ENCODE data around the gene COL23A1. TPM values are rescaled to one million over a fixed set of nuclear protein-coding genes. Genes with fewer than 3 reads are reported as not detected.

The COL23A1 gene
- total and polyA plus RNA-seq, 8 donors, result 0.52 to 9.5 (median 7.5) TPM

GRCh38 chr5:178419196-178419595 lies 171.0 kb downstream of the COL23A1 start:
- ATAC-seq (no peak), DNase-seq (no peak)
- Histone ChIP-seq H3K9me3 (no peaks in the 10 kb centered on the region), H3K4me3 (no peak overlapping the region), H3K4me1 (no peaks in the 10 kb centered on the region), H3K27me3 (peaks cover 0 to 11% of the 10 kb centered on the region in 2 donors), H3K36me3 (no peaks in the 10 kb centered on the region), H3K27ac (no peak overlapping the region)
- TF ChIP-seq CTCF (IDR thresholded peaks at IDR 0.05), result no peak
- intact Hi-C loops (cut with DNase I), result no loop called here

- ATAC-seq, result no peak
- TF ChIP-seq CTCF (IDR thresholded peaks at IDR 0.05), result no peak
- peaks cover 0 to 11% of the 10 kb centered on the region in 2 donors for H3K27me3 ChIP-seq
- no peaks in the 10 kb centered on the region for H3K36me3 ChIP-seq
- no peak overlapping the region for H3K4me3 ChIP-seq
- no peak for DNase-seq
- H3K4me1 ChIP-seq, result no peaks in the 10 kb centered on the region
- intact Hi-C loops (cut with DNase I), result no loop called here
- H3K27ac ChIP-seq, result no peak overlapping the region
- no peaks in the 10 kb centered on the region for H3K9me3 ChIP-seq
These were observed 171.7 kb downstream of the COL23A1 start for GRCh38 chr5:178418471-178419010.

- Histone ChIP-seq H3K27me3 (peaks cover 0 to 11% of the 10 kb centered on the region in 2 donors), H3K9me3 (no peaks in the 10 kb centered on the region), H3K36me3 (no peaks in the 10 kb centered on the region), H3K27ac (no peak overlapping the region), H3K4me3 (no peak overlapping the region), H3K4me1 (no peaks in the 10 kb centered on the region)
- TF ChIP-seq CTCF (IDR thresholded peaks at IDR 0.05), result no peak
- no peak for DNase-seq
- intact Hi-C loops (cut with DNase I), result no loop called here
- ATAC-seq, result no peak
These were observed 172.2 kb downstream of the COL23A1 start for GRCh38 chr5:178418031-178418430.

- Histone ChIP-seq H3K36me3 (no peaks in the 10 kb centered on the region), H3K4me3 (no peak overlapping the region), H3K27ac (no peak overlapping the region), H3K27me3 (peaks cover 0 to 11% of the 10 kb centered on the region in 2 donors), H3K4me1 (no peaks in the 10 kb centered on the region), H3K9me3 (no peaks in the 10 kb centered on the region)
- ATAC-seq (no peak), DNase-seq (no peak)
- intact Hi-C loops (cut with DNase I), result no loop called here
- TF ChIP-seq CTCF (IDR thresholded peaks at IDR 0.05), result no peak
These were observed 172.8 kb downstream of the COL23A1 start for GRCh38 chr5:178417391-178417811.

- DNase-seq, result no peak
- intact Hi-C loops (cut with DNase I), result no loop called here
- H3K4me1 ChIP-seq, result no peaks in the 10 kb centered on the region
- no peaks in the 10 kb centered on the region for H3K9me3 ChIP-seq
- ATAC-seq, result no peak
- peaks cover 0 to 11% of the 10 kb centered on the region in 2 donors for H3K27me3 ChIP-seq
- H3K4me3 ChIP-seq, result no peak overlapping the region
- no peak for TF ChIP-seq CTCF (IDR thresholded peaks at IDR 0.05)
- no peak overlapping the region for H3K27ac ChIP-seq
- H3K36me3 ChIP-seq, result no peaks in the 10 kb centered on the region
These were observed 173.3 kb downstream of the COL23A1 start for GRCh38 chr5:178416919-178417318.
